Measurements from ENCODE around the gene COG5. TPM values are rescaled to one million over a fixed set of nuclear protein-coding genes. Genes with fewer than 3 reads are reported as not detected.

The COG5 gene
- total and polyA plus RNA-seq, 2 of the 4 experiments (the other 2 are of a cell fraction), result 18.5 to 27.4 TPM

- no peak overlapping the region for H4K5ac ChIP-seq (ENCODE audit: low read depth, low read length)
- in situ Hi-C loops (cut with MboI; ENCODE audit: low sequenced_read_pairs), result no loop called here
- ChIA-PET POLR2A (ENCODE audit: unreplicated experiment) (no interaction called here), CTCF (interaction anchor here (0.6 to 0.9 kb wide), 2 partner anchors 12 to 31 kb away, joined by 3 to 4 read pairs; no protein-coding TSS in a partner anchor)
- no peak overlapping the region for H2BK20ac ChIP-seq (ENCODE audit: low read depth, low read length)
- BruUV-seq (replicated peaks), result no TSS peak
- DNase-seq, result peak; percentile 62
- no peaks in the 10 kb centered on the region for H4K20me1 ChIP-seq (ENCODE audit: insufficient read depth, low read length)
- no peak overlapping the region for H4K8ac ChIP-seq (ENCODE audit: low read depth in 2 of 2, low read length in 2 of 2)
- no peak overlapping the region for H2AFZ ChIP-seq (replicated peaks; ENCODE audit: low read length, poor library complexity)
- no peak overlapping the region for H3K4ac ChIP-seq (ENCODE audit: low read depth, low read length)
- ATAC-seq (ENCODE audit: low read depth), result no peak
- no peak overlapping the region for H3K18ac ChIP-seq (ENCODE audit: low read depth, low read length)
- no peak overlapping the region for H2AK5ac ChIP-seq (ENCODE audit: low read depth, low read length)
- dilution Hi-C loops (cut with HindIII; ENCODE audit: low sequenced_read_pairs, unreplicated experiment), result no loop called here
- H3K27me3 ChIP-seq (ENCODE audit: control insufficient read depth, insufficient read depth, low read length), result no peaks in the 10 kb centered on the region
- H3K14ac ChIP-seq (replicated peaks; ENCODE audit: low read depth, low read length), result no peak overlapping the region
- H2BK5ac ChIP-seq (ENCODE audit: low read depth, low read length, poor library complexity, severe bottlenecking), result no peak overlapping the region
- H2BK15ac ChIP-seq (ENCODE audit: low read depth, low read length), result no peak overlapping the region
- H3K27ac ChIP-seq (ENCODE audit: insufficient read depth, low read length), result no peak overlapping the region
- no peak overlapping the region for H3K4me2 ChIP-seq (ENCODE audit: low read depth, low read length)
- H3K79me1 ChIP-seq (ENCODE audit: low read depth in 1 of 2, low read length in 2 of 2), result no peaks in the 10 kb centered on the region
- intact Hi-C loops (cut with micrococcal nuclease), result no loop called here
- H3K23ac ChIP-seq (ENCODE audit: low read depth, low read length), result no peak overlapping the region
- TF ChIP-seq BHLHE40 (IDR thresholded peaks at IDR 0.05; ENCODE audit: low read depth, low read length), result peak; percentile 16; the same call in 1 of the 2 replicates
- no peak for TF ChIP-seq USF2 (IDR thresholded peaks at IDR 0.05; ENCODE audit: low read depth, low read length)
- no peak for TF ChIP-seq POLR2A (IDR thresholded peaks at IDR 0.05; ENCODE audit: low read depth, low read length)
- no peak for TF ChIP-seq NFE2L2 (IDR thresholded peaks at IDR 0.05; ENCODE audit: low read depth, low read length)
- no peak for TF ChIP-seq MAFK (IDR thresholded peaks at IDR 0.05; ENCODE audit: low read depth, low read length)
- TF ChIP-seq MXI1 (IDR thresholded peaks at IDR 0.05; ENCODE audit: borderline replicate concordance, low read depth, low read length), result no peak
- H2BK120ac ChIP-seq (ENCODE audit: low read depth, low read length), result no peak overlapping the region
- peaks cover 3% of the 10 kb centered on the region; the same call in 1 of the 2 replicates for H3K4me1 ChIP-seq (ENCODE audit: control insufficient read depth, insufficient read depth, low read length)
- no peak overlapping the region for H3K4me3 ChIP-seq (ENCODE audit: insufficient read depth, low read depth, low read length)
- WGBS, 2 experiments (ENCODE audit: extremely low coverage in 2 of 2, insufficient read length in 1 of 2), result no CpG with 5 or more reads among the region's 7 CpGs
- H3K9ac ChIP-seq (ENCODE audit: low read depth, low read length), result no peak overlapping the region
- no peaks in the 10 kb centered on the region for H3K9me3 ChIP-seq (ENCODE audit: control insufficient read depth, insufficient read depth, low read length)
- H4K91ac ChIP-seq (ENCODE audit: insufficient read depth, low read depth, low read length), result no peak overlapping the region
- no peaks in the 10 kb centered on the region for H3K36me3 ChIP-seq (ENCODE audit: control insufficient read depth, insufficient read depth, low read length)
- H3K56ac ChIP-seq (ENCODE audit: extremely low read depth, insufficient read depth, low read length), result no peak overlapping the region
- H2AK9ac ChIP-seq (replicated peaks; ENCODE audit: low read depth, low read length, poor library complexity), result no peak overlapping the region
- peaks cover 3% of the 10 kb centered on the region; the same call in 1 of the 2 replicates for H3K9me1 ChIP-seq (ENCODE audit: insufficient read depth, low read length)
Observed at GRCh38 chr7:107232568-107233090, 331.1 kb downstream of the COG5 start.

All from IMR-90 (cell line).